ENCODE data around the gene HMHB1.
"Not testable (repeated sequence)": the region's sequence is repeated elsewhere in the genome, so short reads cannot be mapped to it uniquely, and the experiment has no call there.

The HMHB1 gene

DNA sequence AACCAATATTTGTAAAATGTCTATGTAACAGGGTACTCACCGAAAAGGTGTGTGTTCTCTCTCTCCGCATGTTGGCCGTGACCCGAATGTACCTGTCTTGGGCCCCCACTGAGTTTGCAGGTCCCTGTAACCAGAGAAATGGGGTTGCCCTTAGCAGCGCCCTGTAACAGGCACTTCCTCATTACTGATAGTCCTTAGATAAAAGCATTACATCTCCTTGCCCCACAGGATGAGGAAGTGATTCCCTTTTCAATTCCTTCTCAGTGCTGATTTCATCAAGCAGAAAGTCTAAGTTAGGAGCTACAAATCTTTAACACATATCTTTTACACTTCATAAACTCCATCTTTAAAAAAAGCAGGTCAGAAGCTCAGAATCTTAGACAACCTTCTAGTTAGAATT, 15.2 kb upstream of the HMHB1 start:
- DNase-seq (ENCODE audit: low read depth, low spot score), result no peak
- no peak overlapping the region for H3K4me3 ChIP-seq (ENCODE audit: low read length)

- no peak for DNase-seq (ENCODE audit: low read depth, low spot score)
- H3K4me3 ChIP-seq (ENCODE audit: low read length), result no peak overlapping the region
Observed at GRCh38 chr5:143800715-143801114, 11.2 kb upstream of the HMHB1 start.

DNA sequence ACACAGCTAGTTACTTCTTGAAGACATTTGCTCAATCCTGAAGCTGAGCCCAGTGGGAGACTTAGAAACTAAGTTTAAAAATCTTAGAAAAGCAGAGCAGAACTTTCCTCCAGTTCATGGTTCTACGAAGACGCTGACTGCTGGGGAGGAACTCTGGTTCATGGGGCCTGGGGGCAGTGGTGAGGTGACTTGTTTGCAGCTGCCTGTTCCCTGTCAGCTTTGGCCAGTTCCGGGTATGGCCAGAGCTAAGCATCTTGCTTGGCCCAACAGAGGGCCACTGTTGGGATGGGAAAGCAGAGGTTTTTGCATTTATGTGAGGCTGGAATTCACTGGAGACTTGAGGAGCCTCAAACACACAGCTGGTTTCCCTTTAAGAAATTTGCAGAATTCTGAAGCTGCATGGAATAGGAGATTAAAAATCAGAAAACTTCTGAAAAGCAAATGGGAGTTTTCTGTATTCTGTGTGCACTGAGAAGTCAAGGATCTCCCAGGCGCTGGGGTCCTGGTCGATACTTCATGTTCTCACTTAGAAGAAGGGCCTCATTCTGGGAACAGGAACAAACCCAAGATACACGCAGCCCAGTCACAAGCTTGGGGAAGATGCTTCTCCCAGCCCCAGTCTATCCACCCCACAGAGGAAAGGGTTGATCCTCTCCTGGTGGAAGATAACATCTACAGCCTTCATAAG, 10.6 kb upstream of the HMHB1 start:
- no peak overlapping the region for H3K4me3 ChIP-seq (ENCODE audit: low read length)

GRCh38 chr5:143805861-143806260, 6.1 kb upstream of the HMHB1 start:
- H3K4me3 ChIP-seq (ENCODE audit: low read length), result no peak overlapping the region
- DNase-seq (ENCODE audit: low read depth, low spot score), result no peak

More for the DNA sequence above, 10.6 kb upstream of the HMHB1 start:
- no peak for DNase-seq (ENCODE audit: low read depth, low spot score)

DNA sequence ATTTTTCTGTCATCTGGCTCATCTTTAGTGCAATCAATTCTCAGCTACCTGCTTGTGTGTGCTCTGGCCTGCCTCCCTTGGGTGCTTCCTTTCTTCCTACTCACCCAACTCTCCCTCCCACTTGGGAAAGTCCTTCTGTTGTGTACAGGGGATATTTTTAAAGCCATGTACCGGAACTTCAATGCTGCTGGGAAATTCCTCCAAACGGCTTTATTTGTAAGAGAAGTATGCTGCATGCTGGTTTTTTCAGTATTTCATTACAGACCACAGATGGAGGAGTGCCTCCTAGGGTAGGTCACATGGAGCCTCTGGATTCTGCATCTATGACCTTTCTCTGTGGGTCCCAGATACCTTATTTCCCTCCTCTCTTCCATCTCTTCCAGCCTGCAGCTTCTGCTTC, 5.4 kb upstream of the HMHB1 start:
- DNase-seq (ENCODE audit: low read depth, low spot score), result no peak
- H3K4me3 ChIP-seq (ENCODE audit: low read length), result no peak overlapping the region

GRCh38 chr5:143807401-143807800, 4.6 kb upstream of the HMHB1 start:
- no peak overlapping the region for H3K4me3 ChIP-seq (ENCODE audit: low read length)
- DNase-seq (ENCODE audit: low read depth, low spot score), result no peak

- not testable (repeated sequence) for DNase-seq (ENCODE audit: low read depth, low spot score); H3K4me3 ChIP-seq (ENCODE audit: low read length)
Observed at GRCh38 chr5:143816370-143816769, 4.4 kb downstream of the HMHB1 start.

DNA sequence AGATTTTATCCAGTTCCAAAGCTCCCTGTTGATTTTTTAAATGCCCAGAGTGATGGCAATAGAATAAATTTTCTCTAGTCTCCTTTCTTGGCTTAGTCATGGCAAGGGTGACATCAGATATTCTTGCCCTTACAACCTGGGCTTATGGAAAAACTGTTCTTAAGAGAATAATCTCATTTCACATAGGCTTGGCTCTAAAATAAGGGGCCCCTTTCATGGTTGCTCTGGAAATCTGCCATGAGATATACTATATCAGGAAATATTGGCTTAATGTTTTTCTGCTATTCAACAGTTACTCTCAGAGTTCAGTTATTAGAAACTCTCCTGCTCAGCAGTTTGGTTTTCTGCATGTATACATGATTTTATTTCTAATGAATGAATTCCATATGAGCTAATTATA, 7.8 kb downstream of the HMHB1 start:
- no peak overlapping the region for H3K4me3 ChIP-seq (ENCODE audit: low read length)
- no peak for DNase-seq (ENCODE audit: low read depth, low spot score)

- no peak overlapping the region for H3K4me3 ChIP-seq (ENCODE audit: low read length)
- no peak for DNase-seq (ENCODE audit: low read depth, low spot score)
Observed at GRCh38 chr5:143820451-143820850, 8.5 kb downstream of the HMHB1 start.

- DNase-seq (ENCODE audit: low read depth, low spot score), result peak; percentile 73
Observed at GRCh38 chr5:143824851-143825720, 13.1 kb downstream of the HMHB1 start.

DNA sequence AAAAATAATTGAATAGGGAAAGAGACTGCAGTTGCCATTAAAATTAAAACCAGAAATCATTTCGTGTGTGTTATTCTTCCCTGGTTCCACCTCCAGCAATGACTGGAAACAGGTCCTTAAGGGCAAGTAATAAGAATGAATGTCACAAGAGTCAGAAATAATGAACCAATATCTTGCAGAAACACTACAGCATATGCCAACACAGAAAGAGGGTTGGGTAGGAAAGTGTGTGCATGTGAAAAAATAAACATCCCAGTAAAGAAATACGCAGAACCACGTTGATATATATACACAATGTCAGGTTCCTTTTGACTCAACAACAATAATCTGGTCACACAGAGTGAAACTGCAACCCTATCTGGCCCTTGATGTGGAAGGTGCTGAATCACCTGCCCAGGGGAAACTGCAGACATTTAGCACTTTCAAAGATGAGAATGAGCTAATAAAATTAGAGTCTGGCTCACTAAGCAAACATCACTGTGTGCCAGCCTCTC, 15.0 kb downstream of the HMHB1 start:
- no peak for DNase-seq (ENCODE audit: low read depth, low spot score)
- H3K4me3 ChIP-seq (ENCODE audit: low read length), result no peak overlapping the region

More at GRCh38 chr5:143824851-143825720, 13.1 kb downstream of the HMHB1 start:
- H3K4me3 ChIP-seq (ENCODE audit: low read length), result no peak overlapping the region

GRCh38 chr5:143828710-143829109, 16.7 kb downstream of the HMHB1 start:
- peak; percentile 19 for DNase-seq (ENCODE audit: low read depth, low spot score)
- no peak overlapping the region for H3K4me3 ChIP-seq (ENCODE audit: low read length)

DNA sequence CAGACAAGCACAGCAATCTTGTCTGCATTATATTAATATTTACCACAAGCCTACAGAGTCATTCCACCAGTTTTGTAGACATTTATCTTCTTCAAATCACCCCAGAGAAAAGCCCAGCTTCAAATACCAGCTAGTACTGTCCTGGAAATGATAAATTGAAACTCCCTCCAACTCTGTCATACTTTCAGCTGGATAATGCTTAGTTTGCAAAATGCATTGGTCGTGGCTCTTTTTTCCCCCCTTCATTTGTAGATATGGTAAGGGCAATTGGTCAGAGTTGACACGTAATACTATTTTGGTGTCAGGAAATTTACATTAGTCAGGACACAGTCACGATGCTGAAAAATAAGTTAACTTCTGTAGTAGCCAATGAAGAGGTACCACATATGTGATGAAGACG, 21.2 kb downstream of the HMHB1 start:
- no peak overlapping the region for H3K4me3 ChIP-seq (ENCODE audit: low read length)
- no peak for DNase-seq (ENCODE audit: low read depth, low spot score)

DNA sequence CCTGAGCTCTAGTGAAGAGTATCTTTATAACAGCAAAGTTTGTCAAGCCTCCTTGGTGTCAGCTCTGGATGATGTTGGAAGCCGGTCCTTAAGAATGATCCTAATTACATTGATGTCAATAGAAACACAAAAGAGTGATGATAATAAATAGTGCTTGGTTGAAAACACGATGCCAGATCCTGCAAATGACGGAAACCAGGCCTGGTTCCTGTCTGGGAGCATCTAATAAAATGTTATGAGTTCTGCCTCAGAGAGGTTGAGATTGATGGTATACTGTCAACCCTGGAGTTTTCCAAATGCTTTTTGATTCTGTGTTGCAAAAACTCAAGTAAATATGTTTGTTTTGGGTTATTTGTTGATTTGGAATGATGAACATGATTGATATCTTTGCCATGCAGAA, 23.3 kb downstream of the HMHB1 start:
- no peak for DNase-seq (ENCODE audit: low read depth, low spot score)
- no peak overlapping the region for H3K4me3 ChIP-seq (ENCODE audit: low read length)

DNA sequence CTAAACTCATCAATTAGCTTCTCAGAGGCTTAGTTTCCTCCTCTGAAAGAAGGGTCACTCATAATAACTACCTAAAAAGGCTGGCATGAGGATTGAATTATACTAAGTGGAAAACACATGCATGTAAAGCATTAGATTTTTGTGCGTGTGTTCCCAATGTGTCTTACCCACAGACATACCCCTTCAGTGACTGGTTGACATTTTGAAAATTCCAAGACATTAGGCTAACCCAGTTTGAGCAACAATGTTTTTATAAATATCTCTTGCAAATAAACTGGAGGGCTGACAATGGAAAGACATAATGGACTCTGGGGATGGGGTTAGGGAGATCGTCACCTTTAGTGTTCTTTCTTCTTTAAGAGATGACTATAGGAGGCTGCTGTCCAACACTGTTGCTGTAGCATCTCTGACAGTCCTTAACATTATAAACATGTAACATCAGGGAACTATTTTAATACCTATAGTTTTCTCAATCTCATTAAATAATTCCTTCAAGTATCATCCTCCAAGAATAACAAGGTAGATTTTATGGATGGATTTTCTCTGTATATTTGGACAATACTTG, 24.3 kb downstream of the HMHB1 start:
- DNase-seq (ENCODE audit: low read depth, low spot score), result no peak
- no peak overlapping the region for H3K4me3 ChIP-seq (ENCODE audit: low read length)

GRCh38 chr5:143837306-143837848, 25.4 kb downstream of the HMHB1 start:
- no peak for DNase-seq (ENCODE audit: low read depth, low spot score)
- H3K4me3 ChIP-seq (ENCODE audit: low read length), result no peak overlapping the region

DNA sequence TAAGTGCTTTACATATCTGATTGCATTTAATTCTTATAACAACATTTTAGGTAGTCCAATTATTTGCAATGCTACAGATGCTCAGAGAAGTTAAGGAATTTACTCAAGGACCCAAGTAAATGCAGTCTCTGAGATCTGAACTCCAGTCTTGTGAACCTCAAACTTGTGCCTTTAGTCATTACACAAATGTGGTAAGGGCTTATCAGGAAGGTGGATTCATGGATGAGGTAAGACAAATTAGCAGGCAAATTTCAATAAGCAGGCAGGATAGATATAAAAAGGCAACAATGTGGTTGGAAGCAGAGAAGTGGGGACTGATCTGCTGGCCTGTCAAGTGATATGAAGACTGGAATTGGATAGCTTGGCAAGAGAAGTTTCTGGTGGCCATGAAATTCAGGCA, 29.5 kb downstream of the HMHB1 start:
- DNase-seq (ENCODE audit: low read depth, low spot score), result no peak
- no peak overlapping the region for H3K4me3 ChIP-seq (ENCODE audit: low read length)

DNA sequence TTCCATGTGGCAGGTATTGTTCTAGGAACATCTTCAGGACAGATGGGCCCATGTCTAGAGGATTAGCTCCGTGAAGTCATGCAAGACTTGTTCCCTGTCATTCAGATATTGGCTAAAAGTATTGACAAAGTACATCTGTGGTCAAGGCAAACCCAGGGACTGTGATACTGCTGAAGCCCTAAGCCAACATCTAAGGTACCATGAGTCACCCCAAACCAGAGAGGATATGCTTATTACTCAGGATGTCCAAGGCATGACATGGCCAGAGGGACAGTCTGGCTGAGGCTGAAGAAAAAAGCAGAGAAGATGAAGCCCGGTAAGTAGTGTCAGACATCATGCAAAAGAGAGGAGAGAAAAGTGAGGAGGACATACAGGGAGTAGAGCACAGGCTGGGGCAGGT, 31.0 kb downstream of the HMHB1 start:
- no peak overlapping the region for H3K4me3 ChIP-seq (ENCODE audit: low read length)
- no peak for DNase-seq (ENCODE audit: low read depth, low spot score)

- DNase-seq (ENCODE audit: low read depth, low spot score), result no peak
- H3K4me3 ChIP-seq (ENCODE audit: low read length), result no peak overlapping the region
Observed at GRCh38 chr5:143843461-143843860, 31.5 kb downstream of the HMHB1 start.
